Measurements from ENCODE around the gene TBC1D32. TPM values are rescaled to one million over a fixed set of nuclear protein-coding genes. Genes with fewer than 3 reads are reported as not detected.
A peak's percentile ranks its signal among the peaks of the same experiment; 100 is the strongest.
"Not testable (repeated sequence)": the region's sequence is repeated elsewhere in the genome, so short reads cannot be mapped to it uniquely, and the experiment has no call there.

TBC1D32 gene
- total RNA-seq, 1 donor from 2014 or later, result 48.4 TPM

DNA sequence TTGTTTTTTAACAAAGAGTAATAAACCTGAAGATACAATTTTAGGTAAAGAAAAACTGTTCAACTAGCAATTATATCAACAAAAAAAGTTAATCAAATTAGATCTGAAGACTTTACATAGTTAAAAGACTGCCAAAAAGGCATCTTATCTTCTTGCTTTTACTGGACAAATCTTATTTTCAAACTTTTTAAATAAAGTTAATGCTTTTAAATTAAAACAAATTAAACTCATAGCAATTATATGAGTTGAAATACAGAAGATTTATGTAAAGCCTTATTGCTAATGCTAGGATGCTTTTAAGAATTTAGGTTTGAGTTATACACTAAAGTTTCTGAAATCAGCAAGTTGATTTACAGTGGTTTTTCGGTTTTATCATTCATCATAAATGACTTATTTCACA, 227.3 kb downstream of the TBC1D32 start:
- DNase-seq, result no peak

GRCh38 chr6:121105461-121105860, 228.8 kb downstream of the TBC1D32 start:
- no peak for DNase-seq

DNA sequence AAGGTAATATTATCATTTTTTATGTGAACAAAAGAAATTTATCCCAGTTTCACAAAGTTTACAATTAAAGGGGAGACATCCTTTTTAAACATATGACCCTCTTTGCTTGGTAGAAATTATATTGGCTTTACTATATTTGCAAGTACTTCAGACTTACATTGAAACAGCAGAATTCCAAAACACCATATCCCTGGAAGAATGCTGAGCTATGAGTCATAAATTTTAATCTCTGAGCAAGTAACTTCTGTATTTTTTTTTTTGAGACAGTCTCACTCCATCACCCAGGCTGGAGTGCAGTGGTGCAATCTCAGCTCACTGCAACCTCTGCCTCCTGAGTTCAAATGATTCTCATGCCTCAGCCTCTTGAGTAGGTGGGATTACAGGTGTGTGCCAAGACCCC, 240.4 kb downstream of the TBC1D32 start:
- DNase-seq, result no peak

- DNase-seq, result no peak
Measured at GRCh38 chr6:121090492-121090891, 243.8 kb downstream of the TBC1D32 start.

- DNase-seq, result no peak
Measured at GRCh38 chr6:121086876-121087275, 247.4 kb downstream of the TBC1D32 start.

DNA sequence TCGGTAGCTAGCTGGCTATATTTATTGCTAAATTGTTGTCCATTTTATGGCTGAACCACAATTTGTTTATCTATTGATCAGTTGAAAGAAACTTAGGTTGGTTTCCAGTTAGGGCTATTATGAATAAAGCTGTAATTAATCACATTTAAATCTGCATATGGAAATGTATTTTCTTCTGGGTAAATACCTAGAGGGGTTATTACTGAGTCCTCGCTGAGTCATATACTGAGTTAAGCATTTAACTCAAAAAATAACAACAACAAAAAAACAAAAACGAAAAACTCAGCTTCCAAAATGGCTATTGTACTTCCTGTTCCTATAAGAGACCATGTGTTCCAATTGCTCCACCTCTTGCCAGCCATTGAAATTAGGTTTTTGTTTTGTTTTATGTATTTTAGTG, 258.2 kb downstream of the TBC1D32 start:
- no peak for DNase-seq

DNA sequence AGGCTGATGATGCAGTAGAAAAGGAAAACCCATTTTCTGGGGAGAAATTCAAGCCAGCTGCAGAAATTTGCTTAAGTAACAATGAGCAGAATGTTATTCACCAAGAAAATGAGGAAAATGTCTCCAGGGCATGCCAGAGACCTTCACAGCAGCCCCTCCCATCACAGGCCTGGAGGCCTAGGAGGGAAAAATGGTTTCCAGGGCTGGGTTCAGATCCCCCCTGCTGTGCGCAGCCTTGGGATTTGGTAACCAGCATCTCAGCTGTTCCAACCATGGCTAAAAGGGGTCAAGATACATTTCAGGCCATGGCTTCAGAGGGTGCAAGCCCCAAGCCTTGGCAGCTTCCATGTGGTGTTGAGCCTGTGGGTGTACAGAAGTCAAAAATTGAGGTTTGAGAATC, 265.5 kb downstream of the TBC1D32 start:
- not testable (repeated sequence) for DNase-seq

GRCh38 chr6:121067381-121067780, 266.9 kb downstream of the TBC1D32 start:
- DNase-seq, result no peak

- DNase-seq, result no peak
Measured at GRCh38 chr6:121064345-121064744, 269.9 kb downstream of the TBC1D32 start.

- no peak for DNase-seq
Measured at GRCh38 chr6:121055572-121056163, 278.6 kb downstream of the TBC1D32 start.

DNA sequence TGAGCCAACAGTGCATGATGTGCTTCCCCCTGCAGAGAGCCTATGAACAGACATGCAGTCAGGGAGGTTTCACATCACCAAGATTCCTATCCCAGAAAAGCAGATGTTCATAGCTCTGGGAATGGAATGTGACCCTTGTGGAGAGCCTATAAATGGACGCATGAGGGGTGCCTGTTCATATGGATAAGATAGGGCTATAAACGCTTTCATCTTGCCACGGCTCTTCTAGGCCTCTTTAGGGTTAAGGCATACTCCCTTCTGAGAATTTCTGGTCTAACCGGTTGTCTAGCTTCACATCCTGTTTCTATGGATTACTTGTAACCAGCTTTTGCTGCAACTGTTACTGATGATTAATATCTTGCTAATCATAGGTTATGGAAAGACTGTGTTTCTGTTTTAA, 285.7 kb downstream of the TBC1D32 start:
- not testable (repeated sequence) for DNase-seq

- not testable (repeated sequence) for DNase-seq
Measured at GRCh38 chr6:121044905-121045304, 289.4 kb downstream of the TBC1D32 start.

- not testable (repeated sequence) for DNase-seq
Measured at GRCh38 chr6:121043706-121044105, 290.6 kb downstream of the TBC1D32 start.

DNA sequence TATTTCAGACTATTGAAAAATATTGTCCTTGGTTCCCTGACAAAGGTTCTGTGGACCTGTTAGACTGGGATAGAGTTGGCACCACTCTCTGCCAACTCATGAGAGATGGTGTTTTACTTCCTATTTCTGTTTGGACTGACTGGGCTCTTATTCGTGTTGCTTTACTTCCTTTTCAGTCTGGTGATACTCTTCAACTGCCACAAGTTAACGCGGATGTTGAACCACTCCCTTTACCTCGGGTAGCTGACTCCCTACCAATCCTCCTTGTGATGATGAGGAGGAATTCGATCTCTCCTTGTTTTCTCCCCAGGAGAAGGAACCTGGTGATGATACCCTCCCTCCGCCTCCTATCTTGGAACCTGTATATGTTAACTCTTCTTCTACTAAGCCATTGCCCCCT, 291.1 kb downstream of the TBC1D32 start:
- DNase-seq, result not testable (repeated sequence)

GRCh38 chr6:121042766-121043165, 291.5 kb downstream of the TBC1D32 start:
- DNase-seq, result peak; percentile 1

- DNase-seq, result no peak
Measured at GRCh38 chr6:121040831-121041230, 293.4 kb downstream of the TBC1D32 start.

DNA sequence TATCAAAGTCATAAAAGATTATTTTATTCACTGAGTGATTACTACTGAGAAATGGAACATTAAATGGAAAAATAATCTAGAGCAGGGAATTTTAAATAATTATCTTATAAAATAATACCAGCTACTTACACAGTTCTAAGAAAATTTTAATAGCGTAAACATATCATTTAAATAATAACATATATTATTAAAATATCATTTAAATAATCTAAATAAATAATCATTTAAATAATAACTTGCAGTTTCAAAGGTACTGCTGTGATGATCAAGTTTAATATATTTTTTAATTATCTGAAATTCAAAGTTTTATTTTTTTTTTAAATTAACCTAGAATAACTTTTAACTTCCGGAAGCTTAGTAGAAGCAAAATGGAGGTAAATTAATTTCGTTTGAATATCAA, 301.2 kb downstream of the TBC1D32 start:
- DNase-seq, result no peak

- no peak for DNase-seq
Measured at GRCh38 chr6:121032268-121033006, 301.8 kb downstream of the TBC1D32 start.

Small RNAs within 50 kb of the gene (small RNA-seq; reads per million reads assigned to genes)
- gene RF00019, result not detected
- not detected for gene RNU6-1286P

Other genes with a start within 250 kb of the TBC1D32 start
- gene GJA1, start 101.2 kb upstream of the TBC1D32 start, total RNA-seq, result 87.7 TPM